Measurements from ENCODE around the gene UGT1A8.

Gene UGT1A8

GRCh38 chr2:233817995-233818638 lies 200.7 kb downstream of the UGT1A8 start:
- no peak overlapping the region for H3K4me3 ChIP-seq (ENCODE audit: low read length)

DNA sequence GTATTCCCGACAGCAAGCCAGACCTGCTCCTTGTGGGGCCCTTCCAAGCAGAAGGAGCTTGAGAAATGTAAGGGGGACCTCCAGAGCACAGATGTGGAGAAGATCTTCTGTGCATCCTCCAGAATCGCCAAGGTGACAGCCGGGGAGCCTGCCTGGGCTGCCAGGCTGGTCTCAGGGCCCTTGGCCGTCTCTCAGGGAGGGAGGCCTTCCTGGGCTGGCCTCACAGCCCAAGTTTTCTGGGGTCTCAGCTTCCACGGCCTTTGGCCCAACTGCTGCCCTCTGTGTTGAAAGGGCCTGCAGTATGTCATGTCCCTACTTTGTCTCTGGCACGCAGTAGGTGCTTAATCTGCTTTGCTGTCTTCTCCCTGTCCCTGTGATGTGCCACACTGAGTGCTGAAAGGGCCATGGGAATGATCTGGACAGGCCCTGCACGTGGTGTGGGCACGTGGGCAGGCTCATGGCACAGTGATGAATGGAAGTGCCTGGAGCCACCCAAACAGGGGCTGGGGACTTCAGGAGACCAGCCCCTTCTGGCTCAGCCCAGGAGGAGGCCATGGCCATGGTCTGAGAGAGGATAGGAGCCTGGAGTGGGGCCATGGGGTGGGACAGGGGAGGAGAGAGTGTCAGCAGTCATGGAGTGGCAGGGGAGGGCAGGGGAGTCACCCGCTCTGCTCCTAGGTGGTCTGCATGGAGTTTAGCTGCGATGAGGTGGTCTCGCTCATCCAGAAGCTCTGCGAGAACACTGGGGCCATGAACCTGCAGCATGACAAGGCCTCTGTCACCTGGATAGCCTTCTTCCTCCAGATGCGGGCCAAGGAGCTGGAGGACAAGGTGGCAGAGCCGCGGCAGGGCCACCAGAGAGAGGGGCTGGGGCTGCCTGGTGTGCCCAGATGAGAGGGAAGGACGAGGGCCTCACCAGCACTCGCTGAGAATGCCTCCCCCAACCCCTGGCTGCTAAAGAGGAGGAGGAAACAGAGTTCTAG lies 201.5 kb downstream of the UGT1A8 start:
- no peak for DNase-seq (ENCODE audit: low read depth, low spot score)
- H3K4me1 ChIP-seq (ENCODE audit: control insufficient read depth, insufficient read depth, low read length) = no peaks in the 10 kb centered on the region
- H3K27me3 ChIP-seq (ENCODE audit: control insufficient read depth, insufficient read depth, low read length) = no peaks in the 10 kb centered on the region
- H3K36me3 ChIP-seq (ENCODE audit: control insufficient read depth, insufficient read depth, low read length) = no peaks in the 10 kb centered on the region; the same call in 1 of the 2 replicates
- H3K27ac ChIP-seq (ENCODE audit: low read length) = no peak overlapping the region
- no peaks in the 10 kb centered on the region for H3K9me3 ChIP-seq (ENCODE audit: control insufficient read depth, insufficient read depth, low read length)
- WGBS (ENCODE audit: insufficient coverage, insufficient read length) = no CpG with 5 or more reads among the region's 17 CpGs
- H3K4me3 ChIP-seq (ENCODE audit: low read length) = no peak overlapping the region

More at GRCh38 chr2:233817995-233818638, 200.7 kb downstream of the UGT1A8 start:
- Histone ChIP-seq H3K27ac (ENCODE audit: low read length) (no peak overlapping the region), H3K9me3 (ENCODE audit: control insufficient read depth, insufficient read depth, low read length) (no peaks in the 10 kb centered on the region), H3K4me1 (ENCODE audit: control insufficient read depth, insufficient read depth, low read length) (no peaks in the 10 kb centered on the region), H3K36me3 (ENCODE audit: control insufficient read depth, insufficient read depth, low read length) (no peaks in the 10 kb centered on the region; the same call in 1 of the 2 replicates), H3K27me3 (ENCODE audit: control insufficient read depth, insufficient read depth, low read length) (no peaks in the 10 kb centered on the region)
- no peak for DNase-seq (ENCODE audit: low read depth, low spot score)
- WGBS (ENCODE audit: insufficient coverage, insufficient read length) = no CpG with 5 or more reads among the region's 11 CpGs

DNA sequence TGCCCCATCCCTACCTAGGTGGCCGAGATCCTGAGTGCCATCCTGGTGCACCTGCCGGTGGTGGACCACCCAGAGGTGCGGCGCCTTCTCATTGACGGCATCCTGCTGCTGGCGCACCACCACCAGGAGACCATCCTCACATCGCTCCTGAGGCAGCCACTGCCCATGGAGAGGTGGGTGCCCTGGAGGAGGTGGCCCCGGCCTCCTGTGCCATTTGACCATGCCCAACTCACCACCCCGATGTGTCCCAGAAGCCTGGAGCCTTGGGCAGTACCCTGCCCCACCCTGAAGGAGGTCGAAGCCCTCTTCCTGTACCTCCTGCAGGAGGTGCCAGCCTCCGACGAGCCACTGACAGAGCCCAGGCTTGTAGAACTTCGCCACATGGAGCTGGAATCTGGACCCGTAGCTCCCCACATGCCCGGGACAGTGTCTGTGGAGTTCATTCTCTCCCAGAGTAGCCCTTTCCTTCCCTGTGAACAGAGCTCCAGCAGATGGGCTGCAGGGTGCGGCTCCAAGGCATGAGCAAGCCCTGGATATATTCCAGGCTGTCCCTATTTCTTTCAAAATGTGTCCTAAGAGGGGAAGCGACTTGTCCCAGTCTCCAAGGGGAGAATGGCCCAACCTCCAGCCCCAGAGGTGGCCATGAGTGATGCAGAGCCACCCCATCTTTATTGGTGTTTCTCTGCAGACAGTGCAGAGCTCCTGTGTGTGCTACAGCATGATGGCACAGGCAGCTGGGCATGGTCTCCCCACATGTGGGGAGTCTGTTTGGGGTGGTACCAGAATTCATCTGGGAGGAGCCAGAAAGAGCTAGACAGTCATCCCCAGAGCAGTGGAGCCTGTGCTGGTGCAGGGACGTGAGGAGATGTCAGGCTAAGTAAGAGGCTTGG lies 202.7 kb downstream of the UGT1A8 start:
- H3K27me3 ChIP-seq (ENCODE audit: control insufficient read depth, insufficient read depth, low read length) = no peaks in the 10 kb centered on the region
- no CpG with 5 or more reads among the region's 18 CpGs for WGBS (ENCODE audit: insufficient coverage, insufficient read length)

DNA sequence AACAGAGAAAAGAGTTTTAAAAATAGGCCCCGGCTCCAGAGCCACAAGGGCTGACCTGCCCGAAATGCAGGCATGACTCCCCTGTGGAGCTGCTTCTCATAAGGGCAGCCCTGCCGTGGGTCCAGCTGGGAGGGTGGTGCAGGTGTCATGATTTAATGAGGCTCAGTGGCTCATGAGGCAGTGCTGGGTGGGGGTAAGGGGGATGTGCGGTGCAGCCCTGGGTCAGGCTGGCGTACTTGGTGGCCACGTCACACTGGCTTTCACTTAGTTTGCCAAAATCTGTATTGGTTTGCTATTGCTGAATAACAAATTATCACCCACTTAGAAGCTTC lies 203.3 kb downstream of the UGT1A8 start:
- H3K9me3 ChIP-seq (ENCODE audit: control insufficient read depth, insufficient read depth, low read length) = no peaks in the 10 kb centered on the region
- no peaks in the 10 kb centered on the region for H3K27me3 ChIP-seq (ENCODE audit: control insufficient read depth, insufficient read depth, low read length)
- H3K4me3 ChIP-seq (ENCODE audit: low read length) = no peak overlapping the region
- no peaks in the 10 kb centered on the region for H3K4me1 ChIP-seq (ENCODE audit: control insufficient read depth, insufficient read depth, low read length)
- DNase-seq (ENCODE audit: low read depth, low spot score) = no peak
- no peak overlapping the region for H3K27ac ChIP-seq (ENCODE audit: low read length)
- no peaks in the 10 kb centered on the region; the same call in 1 of the 2 replicates for H3K36me3 ChIP-seq (ENCODE audit: control insufficient read depth, insufficient read depth, low read length)
- WGBS (ENCODE audit: insufficient coverage, insufficient read length) = no CpG with 5 or more reads among the region's 6 CpGs

More for the DNA sequence above, 202.7 kb downstream of the UGT1A8 start:
- DNase-seq (ENCODE audit: low read depth, low spot score) = no peak
- H3K27ac ChIP-seq (ENCODE audit: low read length) = no peak overlapping the region
- H3K4me1 ChIP-seq (ENCODE audit: control insufficient read depth, insufficient read depth, low read length) = no peaks in the 10 kb centered on the region
- no peaks in the 10 kb centered on the region for H3K9me3 ChIP-seq (ENCODE audit: control insufficient read depth, insufficient read depth, low read length)
- no peak overlapping the region for H3K4me3 ChIP-seq (ENCODE audit: low read length)
- H3K36me3 ChIP-seq (ENCODE audit: control insufficient read depth, insufficient read depth, low read length) = no peaks in the 10 kb centered on the region; the same call in 1 of the 2 replicates

DNA sequence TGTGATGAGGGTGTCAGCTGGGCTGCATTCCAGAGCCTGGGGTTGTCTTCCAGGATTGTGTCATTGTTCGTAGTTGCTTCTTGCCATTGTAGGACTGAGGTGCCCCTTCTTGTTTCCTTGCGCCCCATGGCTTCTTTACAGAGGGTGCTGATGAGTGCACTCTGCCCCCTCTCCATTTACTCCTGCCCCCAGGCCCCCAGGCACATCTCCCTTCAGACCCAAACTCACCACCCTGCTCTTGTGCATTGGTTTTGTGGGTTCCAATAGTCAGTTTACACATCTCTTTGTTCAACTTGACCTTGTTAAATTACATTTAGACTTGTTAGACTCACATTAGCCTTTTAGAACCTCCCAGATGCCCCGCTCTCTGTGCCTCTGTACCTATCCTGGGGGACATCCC lies 203.8 kb downstream of the UGT1A8 start:
- H3K27ac ChIP-seq (ENCODE audit: low read length) = no peak overlapping the region
- no peaks in the 10 kb centered on the region for H3K4me1 ChIP-seq (ENCODE audit: control insufficient read depth, insufficient read depth, low read length)
- DNase-seq (ENCODE audit: low read depth, low spot score) = no peak
- no peaks in the 10 kb centered on the region for H3K9me3 ChIP-seq (ENCODE audit: control insufficient read depth, insufficient read depth, low read length)
- no CpG with 5 or more reads among the region's 3 CpGs for WGBS (ENCODE audit: insufficient coverage, insufficient read length)
- H3K4me3 ChIP-seq (ENCODE audit: low read length) = no peak overlapping the region
- H3K27me3 ChIP-seq (ENCODE audit: control insufficient read depth, insufficient read depth, low read length) = no peaks in the 10 kb centered on the region
- H3K36me3 ChIP-seq (ENCODE audit: control insufficient read depth, insufficient read depth, low read length) = no peaks in the 10 kb centered on the region; the same call in 1 of the 2 replicates

DNA sequence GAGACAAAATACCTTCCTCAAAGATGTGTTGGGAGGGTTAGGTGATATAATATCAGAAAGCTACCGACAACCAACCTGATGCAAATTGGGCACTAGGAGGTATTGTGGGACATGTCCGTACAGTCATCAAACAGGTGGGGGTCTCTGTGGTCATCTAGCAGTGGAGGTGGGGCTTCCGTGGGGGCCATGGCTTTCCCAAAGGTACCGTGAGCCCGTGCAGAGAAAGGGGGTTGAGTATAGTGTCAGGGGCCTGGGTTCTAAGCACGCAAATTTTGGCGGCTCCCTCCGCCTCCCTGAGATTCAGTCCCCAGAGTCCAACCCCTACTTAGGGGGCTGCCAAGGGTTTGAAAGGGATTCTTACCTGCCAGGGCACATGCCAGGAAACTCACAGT lies 204.3 kb downstream of the UGT1A8 start:
- Histone ChIP-seq H3K27me3 (ENCODE audit: control insufficient read depth, insufficient read depth, low read length) (no peaks in the 10 kb centered on the region), H3K27ac (ENCODE audit: low read length) (no peak overlapping the region), H3K4me3 (ENCODE audit: low read length) (no peak overlapping the region), H3K36me3 (ENCODE audit: control insufficient read depth, insufficient read depth, low read length) (no peaks in the 10 kb centered on the region; the same call in 1 of the 2 replicates), H3K4me1 (ENCODE audit: control insufficient read depth, insufficient read depth, low read length) (no peaks in the 10 kb centered on the region), H3K9me3 (ENCODE audit: control insufficient read depth, insufficient read depth, low read length) (no peaks in the 10 kb centered on the region)
- no CpG with 5 or more reads among the region's 8 CpGs for WGBS (ENCODE audit: insufficient coverage, insufficient read length)
- DNase-seq (ENCODE audit: low read depth, low spot score) = no peak

DNA sequence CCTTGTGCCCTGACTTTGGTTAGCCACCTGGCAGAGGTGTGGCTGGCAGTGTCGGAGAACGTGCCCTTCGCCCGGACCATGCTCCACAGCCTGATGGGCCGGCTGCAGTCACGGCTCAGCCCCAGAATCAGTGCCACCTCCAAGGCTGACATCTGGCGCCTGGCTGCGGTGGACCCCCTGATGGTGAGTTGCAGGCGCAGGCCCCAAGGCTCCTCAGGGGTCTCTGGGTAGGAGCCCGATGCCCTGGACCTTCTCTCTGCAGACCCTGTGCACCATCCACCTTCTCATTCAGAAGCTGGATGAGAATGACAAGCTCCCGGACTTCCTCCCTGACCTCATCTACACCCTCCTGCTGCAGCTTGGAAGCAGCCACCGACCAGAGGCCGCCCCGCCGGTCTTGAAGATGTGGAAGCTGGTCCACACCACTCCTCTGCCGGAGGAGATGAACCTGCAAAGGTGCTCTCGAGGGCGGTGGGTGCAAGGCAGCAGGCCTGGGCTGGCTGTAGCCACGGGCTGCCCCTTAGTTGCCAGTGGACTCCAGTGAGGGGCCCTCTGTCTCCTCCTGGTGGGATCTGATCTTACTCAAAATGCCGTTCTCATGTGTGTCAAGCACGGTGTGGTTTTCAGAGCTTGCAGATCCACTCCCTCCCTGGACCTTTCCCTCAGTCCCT lies 204.8 kb downstream of the UGT1A8 start:
- no peaks in the 10 kb centered on the region; the same call in 1 of the 2 replicates for H3K36me3 ChIP-seq (ENCODE audit: control insufficient read depth, insufficient read depth, low read length)
- no CpG with 5 or more reads among the region's 21 CpGs for WGBS (ENCODE audit: insufficient coverage, insufficient read length)

More for the DNA sequence above, 204.8 kb downstream of the UGT1A8 start:
- H3K9me3 ChIP-seq (ENCODE audit: control insufficient read depth, insufficient read depth, low read length) = no peaks in the 10 kb centered on the region
- no peaks in the 10 kb centered on the region for H3K27me3 ChIP-seq (ENCODE audit: control insufficient read depth, insufficient read depth, low read length)
- H3K4me3 ChIP-seq (ENCODE audit: low read length) = no peak overlapping the region
- no peak for DNase-seq (ENCODE audit: low read depth, low spot score)
- H3K27ac ChIP-seq (ENCODE audit: low read length) = no peak overlapping the region
- H3K4me1 ChIP-seq (ENCODE audit: control insufficient read depth, insufficient read depth, low read length) = no peaks in the 10 kb centered on the region

Data from iPS DF 6.9 (cell line).